Fibroblast of the aortic adventitia (primary cell): ENCODE results near the gene TAGLN. TPM values are rescaled to one million over a fixed set of nuclear protein-coding genes. Genes with fewer than 3 reads are reported as not detected.

ENCODE experiments used
- DNase-seq: peaks from one replicate; pipeline ENCODE4 v3.0.0-alpha.2; 2010; ENCODE audit warnings: low read depth
- H3K4me3 ChIP-seq: 2 replicates; pipeline ENCODE4 v1.5.1; 2011; ENCODE audit warnings: low read depth, mild to moderate bottlenecking, control low read depth, low read length, moderate library complexity
- total RNA-seq: library from RNA; depleted of rRNA; stranded (reverse); fragments of >200 nt; gene quantifications from 2 replicates; pipeline ENCODE4 v1.2.3, GENCODE V29; 2012; ENCODE audit warnings: low replicate concordance
- TF ChIP-seq, protein P1 (sequence below): IDR thresholded peaks from 2 replicates; pipeline ENCODE4 v1.5.1; 2011; ENCODE audit warnings: mild to moderate bottlenecking, low read length, control low read depth, inconsistent platforms; ENCODE audit not compliant: insufficient read depth

The TAGLN gene
- total RNA-seq, 1 donor = 631 TPM

DNA sequence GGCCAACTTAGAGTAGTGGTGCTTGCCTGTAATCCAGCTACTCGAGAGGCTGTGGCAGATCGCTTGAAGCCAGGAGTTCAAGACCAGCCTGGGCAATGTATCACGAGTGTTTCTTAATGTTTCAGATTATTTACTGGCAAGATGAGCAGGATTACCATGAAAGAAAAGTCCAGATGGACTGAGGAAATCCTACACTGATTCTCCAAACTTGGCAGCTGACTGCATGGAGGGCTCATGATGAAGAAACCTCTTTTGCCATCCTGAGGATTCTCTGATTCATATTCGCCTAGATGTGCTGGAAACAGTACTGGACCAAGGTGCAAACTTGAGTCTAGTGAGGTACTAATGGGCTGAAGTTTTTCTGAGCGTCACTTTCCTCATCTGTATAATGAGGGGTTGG, 23.4 kb upstream of the TAGLN start:
- TF ChIP-seq, protein P1, sequence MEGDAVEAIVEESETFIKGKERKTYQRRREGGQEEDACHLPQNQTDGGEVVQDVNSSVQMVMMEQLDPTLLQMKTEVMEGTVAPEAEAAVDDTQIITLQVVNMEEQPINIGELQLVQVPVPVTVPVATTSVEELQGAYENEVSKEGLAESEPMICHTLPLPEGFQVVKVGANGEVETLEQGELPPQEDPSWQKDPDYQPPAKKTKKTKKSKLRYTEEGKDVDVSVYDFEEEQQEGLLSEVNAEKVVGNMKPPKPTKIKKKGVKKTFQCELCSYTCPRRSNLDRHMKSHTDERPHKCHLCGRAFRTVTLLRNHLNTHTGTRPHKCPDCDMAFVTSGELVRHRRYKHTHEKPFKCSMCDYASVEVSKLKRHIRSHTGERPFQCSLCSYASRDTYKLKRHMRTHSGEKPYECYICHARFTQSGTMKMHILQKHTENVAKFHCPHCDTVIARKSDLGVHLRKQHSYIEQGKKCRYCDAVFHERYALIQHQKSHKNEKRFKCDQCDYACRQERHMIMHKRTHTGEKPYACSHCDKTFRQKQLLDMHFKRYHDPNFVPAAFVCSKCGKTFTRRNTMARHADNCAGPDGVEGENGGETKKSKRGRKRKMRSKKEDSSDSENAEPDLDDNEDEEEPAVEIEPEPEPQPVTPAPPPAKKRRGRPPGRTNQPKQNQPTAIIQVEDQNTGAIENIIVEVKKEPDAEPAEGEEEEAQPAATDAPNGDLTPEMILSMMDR = no peak
- no peak overlapping the region for H3K4me3 ChIP-seq
- DNase-seq = no peak

DNA sequence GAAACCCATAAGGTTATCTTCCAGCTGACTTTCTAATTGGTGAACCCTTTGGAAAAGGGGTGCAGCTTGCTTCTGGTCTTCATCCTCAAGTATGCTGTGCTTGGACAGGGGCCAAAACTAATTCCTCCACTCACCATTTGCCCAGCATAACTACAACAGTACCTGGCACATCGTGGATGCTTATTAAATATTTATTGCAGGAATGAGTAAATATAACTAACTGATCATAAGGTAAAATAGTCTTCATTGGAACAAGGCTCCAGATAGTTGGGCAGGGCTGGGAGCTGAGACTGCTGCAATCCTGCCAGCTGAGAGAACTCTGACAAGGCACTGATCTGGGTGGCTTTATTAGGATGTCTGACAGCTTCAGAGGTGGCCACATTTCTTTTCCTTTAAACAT, 23.0 kb upstream of the TAGLN start:
- TF ChIP-seq, protein P1 = no peak
- no peak overlapping the region for H3K4me3 ChIP-seq
- DNase-seq = no peak

DNA sequence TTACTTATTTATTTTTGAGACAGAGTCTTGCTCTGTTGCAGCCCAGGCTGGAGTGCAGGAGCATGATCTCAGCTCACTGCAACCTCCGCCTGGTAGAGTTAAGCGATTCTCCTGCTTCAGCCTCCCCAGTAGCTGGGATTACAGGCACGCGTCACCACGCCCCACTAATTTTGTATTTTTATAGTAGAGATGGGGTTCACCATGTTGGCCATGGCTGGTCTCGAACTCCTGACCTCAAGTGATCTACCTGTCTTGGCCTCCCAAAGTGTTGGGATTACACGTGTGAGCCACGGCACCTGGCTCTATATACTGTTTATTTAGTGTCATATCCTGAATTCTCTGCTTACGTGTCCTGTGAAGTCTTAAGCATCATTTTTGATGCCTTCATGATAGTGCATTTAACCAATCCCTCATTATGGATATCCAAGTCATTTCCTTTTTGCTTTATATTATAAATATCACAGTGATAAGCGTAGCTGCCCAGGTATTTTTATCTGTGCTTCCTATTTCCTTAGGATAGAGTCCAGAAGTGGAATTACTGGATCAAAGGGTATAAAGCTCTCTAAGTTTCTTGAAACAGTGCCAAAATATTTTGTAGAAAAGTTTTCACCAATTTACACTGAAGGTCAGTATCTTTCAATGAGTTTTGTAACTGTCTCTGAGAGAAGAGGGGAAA, 21.5 kb upstream of the TAGLN start:
- TF ChIP-seq, protein P1 = no peak
- H3K4me3 ChIP-seq = peak overlapping the region; percentile 71
- DNase-seq = no peak

DNA sequence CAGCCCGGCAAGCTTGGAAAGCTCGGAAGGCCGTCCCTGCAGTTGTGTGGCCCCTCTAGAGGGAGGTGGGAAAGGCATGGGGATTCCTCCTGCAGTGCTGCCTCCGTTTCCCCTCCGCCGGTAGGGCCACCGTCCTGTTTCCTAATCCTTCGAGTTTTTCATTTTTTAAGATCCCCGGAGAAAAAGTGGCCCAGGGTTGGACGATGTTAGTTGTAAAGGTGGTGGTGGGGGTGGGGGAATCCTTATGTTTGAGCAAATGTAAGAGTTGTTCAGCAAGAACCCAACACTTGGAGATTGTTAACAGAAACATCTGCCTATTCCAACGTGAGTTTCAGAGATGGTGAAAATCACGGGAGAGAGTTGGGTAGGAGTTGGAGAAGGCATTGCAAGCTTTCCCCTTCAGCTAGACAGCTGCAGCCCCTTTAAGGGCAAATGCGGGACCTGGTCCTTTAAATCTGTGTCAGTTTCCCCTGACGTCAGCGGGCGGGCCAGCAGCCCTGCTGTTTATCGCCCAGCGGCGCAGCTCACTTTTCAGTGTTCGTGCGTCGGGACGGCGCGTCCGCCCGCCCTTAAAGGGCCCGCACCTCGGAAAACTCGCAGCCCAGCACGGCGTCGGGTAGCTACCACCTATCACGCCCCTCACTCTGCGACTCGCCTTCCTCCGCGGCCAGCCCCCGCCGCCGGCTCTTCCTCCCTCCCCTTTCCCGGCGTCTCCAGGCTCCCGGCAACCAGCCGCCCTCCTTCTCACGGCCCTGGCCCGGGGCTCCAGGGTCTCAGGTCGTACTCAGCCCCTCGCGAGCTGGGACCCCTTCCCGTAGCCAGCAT, 20.7 kb upstream of the TAGLN start, which contains the start of gene SIDT2:
TSS of gene SIDT2 (plus strand) at position 534 of the 825 bp plus-strand sequence. CDS start 521 bp downstream, outside the sequence.
- TF ChIP-seq, protein P1 = no peak
- H3K4me3 ChIP-seq = peak within 1 kb of the TSS; percentile 71
- DNase-seq = peak; percentile 91

DNA sequence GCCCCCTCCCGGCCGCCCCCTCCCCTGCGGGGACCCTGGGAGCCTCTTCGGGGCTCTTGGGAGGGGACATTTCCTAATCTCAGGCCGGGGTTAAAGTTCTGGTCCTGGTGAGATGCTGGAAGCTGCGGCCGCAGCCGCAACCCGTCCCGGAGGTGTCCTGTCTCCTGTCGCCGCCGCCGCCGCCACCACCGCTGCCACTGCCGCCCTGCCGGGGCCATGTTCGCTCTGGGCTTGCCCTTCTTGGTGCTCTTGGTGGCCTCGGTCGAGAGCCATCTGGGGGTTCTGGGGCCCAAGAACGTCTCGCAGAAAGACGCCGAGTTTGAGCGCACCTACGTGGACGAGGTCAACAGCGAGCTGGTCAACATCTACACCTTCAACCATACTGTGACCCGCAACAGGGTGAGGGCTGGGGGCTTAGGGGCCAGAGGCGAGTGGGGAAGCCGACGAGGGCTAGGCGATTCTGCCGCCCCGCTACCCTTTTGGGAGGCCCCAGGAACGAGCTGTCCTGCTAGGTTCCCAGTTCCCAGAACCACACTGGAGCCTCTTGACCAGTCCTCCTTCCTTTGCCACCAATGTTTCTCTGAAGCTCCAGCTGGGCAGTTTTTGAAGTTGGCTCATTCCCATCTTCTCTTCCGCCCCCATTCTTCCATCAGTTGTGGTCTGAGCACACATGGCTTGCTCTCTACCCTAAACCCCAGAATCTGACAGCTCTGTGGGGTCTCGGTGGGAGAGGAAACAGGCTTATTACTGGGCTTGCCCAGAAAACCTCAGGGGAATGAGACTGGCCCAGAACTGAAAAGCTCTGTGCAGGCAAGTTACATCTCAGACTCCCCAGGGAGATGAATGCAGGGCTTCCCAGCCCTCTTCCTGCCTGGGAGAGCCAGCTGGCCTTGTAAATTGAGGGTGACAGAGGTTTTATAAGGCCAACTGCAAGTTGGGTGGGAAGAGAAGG, 19.8 kb upstream of the TAGLN start:
- H3K4me3 ChIP-seq = peak overlapping the region; percentile 71
- peak; percentile 65 for DNase-seq
- TF ChIP-seq, protein P1 = no peak

DNA sequence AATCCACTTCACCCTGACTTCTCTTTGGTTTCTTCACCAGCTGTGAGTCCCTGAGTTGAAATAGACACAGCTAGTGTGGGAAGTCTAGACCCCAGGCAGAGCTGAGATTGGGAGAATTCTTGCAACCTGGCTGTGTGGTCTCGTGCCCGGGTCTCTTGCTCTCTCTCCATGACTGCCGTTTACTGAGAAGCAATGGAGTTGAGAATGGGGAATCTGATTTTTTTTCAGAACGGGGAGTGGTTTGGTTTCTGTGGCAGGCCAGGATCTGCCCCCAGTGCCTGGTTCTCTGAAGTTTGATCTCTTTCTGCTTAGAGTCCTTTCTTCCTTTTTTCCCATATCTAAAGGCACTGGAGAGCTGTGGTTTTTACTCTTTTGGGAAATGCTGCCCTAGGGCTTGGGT, 19.1 kb upstream of the TAGLN start:
- H3K4me3 ChIP-seq = peak overlapping the region; percentile 71
- TF ChIP-seq, protein P1 = no peak
- peak; percentile 50 for DNase-seq
